GM10248 (cell line): ENCODE results near the gene JMJD8.
A peak's percentile ranks its signal among the peaks of the same experiment; 100 is the strongest.

Experiments used
- CTCF ChIA-PET: fragments of 300-600 bp; sonication (Branson Sonifier 250); formaldehyde crosslinking; extraction: SDS; loops from one replicate; lab custom pipeline; 2021; ENCODE audit warnings: antibody characterized with exemption; lab: Yijun Ruan, JAX
- POLR2A ChIA-PET: fragments of 350-650 bp; sonication (Branson Sonifier 250); formaldehyde crosslinking; extraction: SDS; loops from one replicate; lab custom pipeline; 2020; ENCODE audit warnings: antibody characterized with exemption; lab: Yijun Ruan, JAX
- DNase-seq: peaks from one replicate; pipeline ENCODE4 v3.0.0; 2012; ENCODE audit errors: extremely low spot score
- TF ChIP-seq, protein P1 (sequence below): IDR thresholded peaks from 2 replicates; pipeline ENCODE4 v1.5.1; 2012; ENCODE audit warnings: mild to moderate bottlenecking, low read depth; ENCODE audit errors: extremely low read depth, missing control alignments, control extremely low read depth

JMJD8 gene

DNA sequence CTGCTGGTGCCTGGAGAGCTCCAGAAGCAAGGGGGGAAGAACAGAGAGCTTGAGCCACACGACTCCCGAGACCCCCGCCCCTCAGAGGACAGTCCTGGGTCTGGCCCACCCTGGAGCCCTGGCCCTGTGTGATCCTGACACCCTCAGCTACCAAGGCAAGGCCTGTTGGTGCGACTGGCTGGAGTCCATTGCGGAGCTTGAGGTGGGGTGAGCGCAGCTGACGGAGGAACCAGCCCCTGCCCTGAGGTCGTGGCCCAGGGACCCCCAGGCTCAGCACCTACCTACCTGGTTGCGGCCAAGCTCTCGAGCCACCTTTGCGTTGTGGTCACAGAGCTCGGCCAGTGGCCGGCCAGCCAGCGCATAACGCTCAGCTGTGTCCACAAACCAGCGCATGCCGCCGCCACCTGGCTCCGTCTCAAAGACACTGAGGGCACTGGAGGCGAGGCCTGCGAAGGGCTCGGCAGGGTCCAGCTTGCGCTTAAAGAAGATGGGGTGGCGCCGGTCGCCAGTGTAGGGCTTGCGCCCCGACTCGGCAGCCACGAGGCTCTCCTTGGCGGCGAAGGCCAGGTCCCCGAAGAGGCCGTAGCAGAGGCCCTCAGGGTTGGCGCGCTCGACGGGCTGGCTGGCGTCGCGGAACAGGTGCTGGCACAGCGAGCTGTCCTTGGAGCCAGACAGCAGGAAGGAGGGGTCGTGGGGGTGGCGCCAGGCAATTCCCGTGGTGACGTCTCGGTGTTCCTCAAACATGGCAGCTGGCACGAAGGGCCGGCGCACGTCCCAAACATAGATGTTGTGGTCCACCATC, 2.5 kb upstream of the JMJD8 start:
- DNase-seq = no peak
- ChIA-PET CTCF (interaction anchor here (1.0 to 3.2 kb wide), 6 partner anchors 19 to 99 kb away, joined by 3 to 9 read pairs (median 5); partner anchors contain the start of gene RHOT2), POLR2A (interaction anchor here (0.9 kb wide), 1 partner anchor 49 kb away, joined by 3 read pairs; no protein-coding TSS in a partner anchor)
- TF ChIP-seq, protein P1, sequence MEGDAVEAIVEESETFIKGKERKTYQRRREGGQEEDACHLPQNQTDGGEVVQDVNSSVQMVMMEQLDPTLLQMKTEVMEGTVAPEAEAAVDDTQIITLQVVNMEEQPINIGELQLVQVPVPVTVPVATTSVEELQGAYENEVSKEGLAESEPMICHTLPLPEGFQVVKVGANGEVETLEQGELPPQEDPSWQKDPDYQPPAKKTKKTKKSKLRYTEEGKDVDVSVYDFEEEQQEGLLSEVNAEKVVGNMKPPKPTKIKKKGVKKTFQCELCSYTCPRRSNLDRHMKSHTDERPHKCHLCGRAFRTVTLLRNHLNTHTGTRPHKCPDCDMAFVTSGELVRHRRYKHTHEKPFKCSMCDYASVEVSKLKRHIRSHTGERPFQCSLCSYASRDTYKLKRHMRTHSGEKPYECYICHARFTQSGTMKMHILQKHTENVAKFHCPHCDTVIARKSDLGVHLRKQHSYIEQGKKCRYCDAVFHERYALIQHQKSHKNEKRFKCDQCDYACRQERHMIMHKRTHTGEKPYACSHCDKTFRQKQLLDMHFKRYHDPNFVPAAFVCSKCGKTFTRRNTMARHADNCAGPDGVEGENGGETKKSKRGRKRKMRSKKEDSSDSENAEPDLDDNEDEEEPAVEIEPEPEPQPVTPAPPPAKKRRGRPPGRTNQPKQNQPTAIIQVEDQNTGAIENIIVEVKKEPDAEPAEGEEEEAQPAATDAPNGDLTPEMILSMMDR = no peak

DNA sequence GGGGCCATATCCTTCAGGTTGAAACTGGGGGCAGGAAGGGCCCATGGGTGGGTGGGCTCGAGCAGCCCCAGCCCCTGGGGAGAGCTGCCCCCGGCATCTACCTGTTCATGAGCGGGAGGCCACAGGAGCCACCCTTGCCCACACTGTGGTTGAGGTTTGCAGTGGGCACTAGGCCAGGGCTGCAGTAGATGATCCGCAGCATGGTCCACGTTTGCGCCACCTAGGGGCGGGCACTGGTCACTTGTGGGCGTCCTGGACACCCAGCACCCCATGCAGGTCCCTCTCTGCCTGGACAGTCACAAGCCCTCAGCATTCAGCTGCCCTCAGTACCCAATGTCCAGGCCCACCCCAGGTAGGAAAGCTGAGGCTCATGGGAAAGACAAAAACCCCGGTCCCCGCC, 1.8 kb upstream of the JMJD8 start:
- DNase-seq = no peak
- TF ChIP-seq, protein P1 = peak; percentile 23
- ChIA-PET POLR2A (interaction anchor here (0.9 kb wide), 1 partner anchor 50 kb away, joined by 3 read pairs; no protein-coding TSS in a partner anchor), CTCF (interaction anchor here (1.0 to 3.2 kb wide), 4 partner anchors 18 to 100 kb away, joined by 3 to 9 read pairs (median 6); partner anchors contain the start of gene RHOT2)

DNA sequence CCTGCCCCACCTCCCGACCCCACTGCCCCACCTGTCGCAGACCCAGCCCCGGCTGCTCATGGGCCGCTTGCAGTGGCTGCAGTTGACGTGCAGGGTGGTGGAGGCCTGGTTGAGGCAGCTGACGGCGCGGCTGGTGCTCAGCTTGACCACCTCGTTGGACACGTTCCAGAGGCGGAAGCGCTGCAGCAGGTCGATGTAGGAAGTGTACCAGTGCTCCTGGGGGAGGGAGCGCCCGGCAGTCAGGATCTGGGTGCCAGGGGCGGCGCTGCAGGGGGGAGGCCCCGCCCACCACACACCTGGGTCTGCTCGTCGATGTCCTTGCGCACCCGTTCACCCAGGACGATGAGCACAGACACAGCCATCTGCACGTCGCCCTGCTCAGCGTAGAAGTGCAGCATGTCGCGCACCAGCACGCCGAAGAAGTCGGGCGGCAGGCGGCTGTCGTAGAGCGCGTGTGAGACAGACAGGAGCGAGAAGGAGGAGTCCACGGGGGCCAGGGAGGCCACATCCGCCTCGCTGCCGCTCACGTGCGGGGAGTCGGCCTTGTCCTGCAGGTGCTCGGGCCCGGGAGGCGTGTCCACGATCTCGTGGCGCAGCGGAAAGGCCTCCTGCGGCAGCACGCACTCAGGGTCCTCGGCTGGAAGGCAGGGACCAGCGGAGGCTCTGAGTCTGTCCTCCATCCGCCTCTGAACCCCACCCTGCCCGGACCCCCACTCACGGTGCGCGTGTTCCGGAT, 995 bp upstream of the JMJD8 start:
- ChIA-PET POLR2A (no interaction called here), CTCF (interaction anchor here (1.2 to 1.8 kb wide), 3 partner anchors 9 to 17 kb away, joined by 3 to 8 read pairs (median 4); partner anchors contain the start of genes RHBDL1 and RHOT2)
- TF ChIP-seq, protein P1 = no peak
- DNase-seq = no peak

DNA sequence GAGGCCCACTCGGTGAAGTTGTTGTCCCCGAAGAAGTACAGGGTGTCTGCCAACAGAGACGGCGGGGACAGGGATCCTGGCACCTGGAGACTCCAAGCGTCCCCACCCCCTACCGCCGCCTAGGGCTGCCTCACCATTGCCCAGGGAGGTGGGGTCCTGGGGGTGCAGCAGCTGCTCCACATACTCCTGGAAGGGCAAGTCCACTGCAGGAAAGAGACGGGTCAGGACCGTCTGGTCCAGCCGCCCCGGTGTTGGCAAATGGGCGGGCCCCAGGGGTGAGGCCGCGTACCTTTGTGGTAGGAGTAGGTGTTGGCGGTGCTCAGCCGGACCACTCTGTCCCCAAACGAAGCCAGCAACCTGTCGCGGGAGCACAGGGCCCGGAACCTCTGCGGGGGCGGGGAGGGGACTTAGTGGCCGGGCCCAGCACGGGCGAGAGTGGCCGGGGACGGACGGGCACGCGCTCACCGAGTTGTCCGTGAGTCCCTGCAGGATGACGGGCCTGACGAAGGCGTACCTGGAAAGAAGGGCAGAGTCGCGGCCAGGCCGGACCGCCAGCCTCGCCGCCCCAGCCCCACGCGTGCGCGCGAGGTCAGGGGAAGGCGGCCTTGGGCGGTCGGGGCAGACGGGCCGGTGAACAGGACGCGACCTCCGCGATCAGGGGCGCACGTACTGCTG, 601 bp downstream of the JMJD8 start:
- DNase-seq = no peak
- ChIA-PET POLR2A (interaction anchor here (0.9 kb wide), 1 partner anchor 36 kb away, joined by 3 read pairs; no protein-coding TSS in a partner anchor), CTCF (interaction anchor here (1.2 kb wide), 1 partner anchor 12 kb away, joined by 3 read pairs; no protein-coding TSS in a partner anchor)
- TF ChIP-seq, protein P1 = no peak

DNA sequence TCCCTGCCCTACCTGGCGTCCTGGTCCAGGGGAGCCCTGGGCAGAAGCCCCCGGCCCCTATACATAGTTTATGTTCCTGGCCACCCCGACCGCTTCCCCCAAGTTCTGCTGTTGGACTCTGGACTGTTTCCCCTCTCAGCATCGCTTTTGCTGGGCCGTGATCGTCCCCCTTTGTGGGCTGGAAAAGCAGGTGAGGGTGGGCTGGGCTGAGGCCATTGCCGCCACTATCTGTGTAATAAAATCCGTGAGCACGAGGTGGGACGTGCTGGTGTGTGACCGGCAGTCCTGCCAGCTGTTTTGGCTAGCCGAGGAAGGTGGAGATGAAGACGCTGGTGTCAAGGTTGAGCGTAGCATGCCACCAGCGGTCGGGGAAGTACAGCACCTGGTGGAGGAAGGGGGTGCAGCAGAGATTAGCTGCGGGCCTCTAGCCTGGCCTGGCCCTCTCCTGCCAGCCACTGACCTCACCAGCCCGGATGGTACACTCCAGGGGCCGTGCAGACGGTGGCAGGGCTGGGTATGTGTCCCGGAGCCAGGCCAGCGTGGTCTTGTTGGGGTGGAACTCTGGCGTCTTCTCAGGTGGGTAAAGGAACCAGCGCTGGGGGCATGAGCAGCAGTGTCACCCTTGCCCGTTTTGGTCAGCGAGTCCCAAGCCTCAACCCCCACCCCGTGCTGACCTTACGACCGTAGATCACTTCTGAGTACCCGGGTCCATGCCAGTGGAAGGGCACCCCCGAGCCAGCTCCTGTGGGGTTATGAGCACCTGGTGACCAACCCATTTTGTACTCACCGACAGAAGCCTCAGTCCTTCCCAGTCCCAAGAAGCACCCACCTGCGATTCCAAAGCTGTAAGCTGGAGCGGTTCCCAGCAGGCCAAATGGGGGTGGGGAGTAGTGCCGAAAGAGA, 1.4 kb downstream of the JMJD8 start:
- ChIA-PET CTCF (interaction anchor here (3.2 kb wide), 1 partner anchor 23 kb away, joined by 12 read pairs; no protein-coding TSS in a partner anchor), POLR2A (no interaction called here)

More for the DNA sequence above, 1.4 kb downstream of the JMJD8 start:
- TF ChIP-seq, protein P1 = no peak
- no peak for DNase-seq
